Stimulated activated CD8-positive, alpha-beta memory T cell treated with anti-CD3 and anti-CD28 coated beads, Interleukin-4, amount 100 ng/mL, for 48 hours (primary cell): ENCODE data around the gene COIL.
A peak's percentile ranks its signal among the peaks of the same experiment; 100 is the strongest.
"Not testable (repeated sequence)": the region's sequence is repeated elsewhere in the genome, so short reads cannot be mapped to it uniquely, and the experiment has no call there.

Source experiments
- DNase-seq: peaks from one replicate; pipeline ENCODE4 v3.0.0-alpha.2; 2020

Gene COIL

GRCh38 chr17:56960596-56961538 lies at the start of gene COIL:
COIL (minus strand) TSS chr17:56961050; CDS start chr17:56961019, 31 bp downstream.
- peak; percentile 98 for DNase-seq

GRCh38 chr17:57010487-57010886 lies 49.6 kb upstream of the COIL start:
- DNase-seq = no peak

GRCh38 chr17:57009737-57010445 lies 49.0 kb upstream of the COIL start:
- peak; percentile 70 for DNase-seq

- DNase-seq = no peak
Observed at GRCh38 chr17:57008958-57009357, 48.1 kb upstream of the COIL start.

GRCh38 chr17:57006040-57006439 lies 45.2 kb upstream of the COIL start:
- no peak for DNase-seq

GRCh38 chr17:57004944-57005579 lies 44.2 kb upstream of the COIL start:
- no peak for DNase-seq

GRCh38 chr17:57002904-57003303 lies 42.1 kb upstream of the COIL start:
- DNase-seq = no peak

- no peak for DNase-seq
Observed at GRCh38 chr17:57001541-57001940, 40.7 kb upstream of the COIL start.

- no peak for DNase-seq
Observed at GRCh38 chr17:56997313-56997712, 36.5 kb upstream of the COIL start.

- DNase-seq = no peak
Observed at GRCh38 chr17:56995766-56996165, 34.9 kb upstream of the COIL start.

GRCh38 chr17:56994009-56994792 lies 33.4 kb upstream of the COIL start:
- DNase-seq = no peak

GRCh38 chr17:56992364-56992763 lies 31.5 kb upstream of the COIL start:
- no peak for DNase-seq

- DNase-seq = no peak
Observed at GRCh38 chr17:56988901-56989572, 28.2 kb upstream of the COIL start.

GRCh38 chr17:56987283-56987834 lies 26.5 kb upstream of the COIL start:
- no peak for DNase-seq

GRCh38 chr17:56985371-56986162 lies 24.7 kb upstream of the COIL start:
- no peak for DNase-seq

- no peak for DNase-seq
Observed at GRCh38 chr17:56983366-56983765, 22.5 kb upstream of the COIL start.

GRCh38 chr17:56982312-56982711 lies 21.5 kb upstream of the COIL start:
- DNase-seq = no peak

GRCh38 chr17:56980526-56980925 lies 19.7 kb upstream of the COIL start:
- not testable (repeated sequence) for DNase-seq

GRCh38 chr17:56979091-56979480 lies 18.2 kb upstream of the COIL start:
- no peak for DNase-seq

- no peak for DNase-seq
Observed at GRCh38 chr17:56978441-56979090, 17.7 kb upstream of the COIL start.
